ENCODE results near the gene HMGN3.

- no peak for TF ChIP-seq CTCF (IDR thresholded peaks at IDR 0.05)
- no peak for TF ChIP-seq POLR2A (IDR thresholded peaks at IDR 0.05)
These were observed 75.5 kb downstream of the HMGN3 start for GRCh38 chr6:79158856-79159516.
